Measurements from ENCODE around the gene SHD. TPM values are rescaled to one million over a fixed set of nuclear protein-coding genes. Genes with fewer than 3 reads are reported as not detected.

The SHD gene
- total and polyA plus RNA-seq, 2 of the 13 experiments (the other 11 are each of a cell fraction or from before 2014, with no cell fraction given): 0.11 to 0.20 TPM

- TF ChIP-seq, protein P1, sequence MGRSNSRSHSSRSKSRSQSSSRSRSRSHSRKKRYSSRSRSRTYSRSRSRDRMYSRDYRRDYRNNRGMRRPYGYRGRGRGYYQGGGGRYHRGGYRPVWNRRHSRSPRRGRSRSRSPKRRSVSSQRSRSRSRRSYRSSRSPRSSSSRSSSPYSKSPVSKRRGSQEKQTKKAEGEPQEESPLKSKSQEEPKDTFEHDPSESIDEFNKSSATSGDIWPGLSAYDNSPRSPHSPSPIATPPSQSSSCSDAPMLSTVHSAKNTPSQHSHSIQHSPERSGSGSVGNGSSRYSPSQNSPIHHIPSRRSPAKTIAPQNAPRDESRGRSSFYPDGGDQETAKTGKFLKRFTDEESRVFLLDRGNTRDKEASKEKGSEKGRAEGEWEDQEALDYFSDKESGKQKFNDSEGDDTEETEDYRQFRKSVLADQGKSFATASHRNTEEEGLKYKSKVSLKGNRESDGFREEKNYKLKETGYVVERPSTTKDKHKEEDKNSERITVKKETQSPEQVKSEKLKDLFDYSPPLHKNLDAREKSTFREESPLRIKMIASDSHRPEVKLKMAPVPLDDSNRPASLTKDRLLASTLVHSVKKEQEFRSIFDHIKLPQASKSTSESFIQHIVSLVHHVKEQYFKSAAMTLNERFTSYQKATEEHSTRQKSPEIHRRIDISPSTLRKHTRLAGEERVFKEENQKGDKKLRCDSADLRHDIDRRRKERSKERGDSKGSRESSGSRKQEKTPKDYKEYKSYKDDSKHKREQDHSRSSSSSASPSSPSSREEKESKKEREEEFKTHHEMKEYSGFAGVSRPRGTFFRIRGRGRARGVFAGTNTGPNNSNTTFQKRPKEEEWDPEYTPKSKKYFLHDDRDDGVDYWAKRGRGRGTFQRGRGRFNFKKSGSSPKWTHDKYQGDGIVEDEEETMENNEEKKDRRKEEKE (IDR thresholded peaks at IDR 0.05): no peak
- TF ChIP-seq E2F1 (CRISPR knock-in tag; IDR thresholded peaks at IDR 0.05): 0 out of 2 replicates have a peak, but pooled peaks have one; percentile 23
- TF ChIP-seq ZNF775 (CRISPR knock-in tag; IDR thresholded peaks at IDR 0.05; ENCODE audit: borderline replicate concordance): no peak
- TF ChIP-seq ZNF235 (CRISPR knock-in tag; IDR thresholded peaks at IDR 0.05; ENCODE audit: borderline replicate concordance): 0 out of 2 replicates have a peak, but pooled peaks have one; percentile 44
- TF ChIP-seq CREB3 (CRISPR knock-in tag; IDR thresholded peaks at IDR 0.05): no peak
- TF ChIP-seq SOX5 (CRISPR knock-in tag; IDR thresholded peaks at IDR 0.05; ENCODE audit: borderline replicate concordance): no peak
- TF ChIP-seq HMG20B (CRISPR knock-in tag; conservative IDR thresholded peaks at IDR 0.05): no peak; the same call in 1 of the 2 replicates
- peak; percentile 100 for TF ChIP-seq PBX2 (CRISPR knock-in tag; IDR thresholded peaks at IDR 0.05)
- 0 out of 2 replicates have a peak, but pooled peaks have one; percentile 22 for TF ChIP-seq ZNF414 (CRISPR knock-in tag; IDR thresholded peaks at IDR 0.05)
- peak; percentile 35 to 93; a peak in 3 of 4 replicates for TF ChIP-seq POLR2A (IDR thresholded peaks at IDR 0.05; ENCODE audit: insufficient read depth in 1 of 2, low read depth in 2 of 2, low read length in 2 of 2)
- TF ChIP-seq ZNF777 (CRISPR knock-in tag; IDR thresholded peaks at IDR 0.05): peak; percentile 69; the same call in 1 of the 2 replicates
- TF ChIP-seq SNAPC5 (CRISPR knock-in tag; IDR thresholded peaks at IDR 0.05; ENCODE audit: borderline replicate concordance): no peak
- TF ChIP-seq TCF12 (IDR thresholded peaks at IDR 0.05): no peak
- TF ChIP-seq TCF12 (CRISPR knock-in tag; IDR thresholded peaks at IDR 0.05): peak; percentile 58; the same call in 1 of the 2 replicates
- TF ChIP-seq ZNF280D (CRISPR knock-in tag; IDR thresholded peaks at IDR 0.05): peak; percentile 55; the same call in 1 of the 2 replicates
- TF ChIP-seq KLF11 (CRISPR knock-in tag; IDR thresholded peaks at IDR 0.05): peak; percentile 76; the same call in 1 of the 2 replicates
- no peak for TF ChIP-seq BATF2 (CRISPR knock-in tag; IDR thresholded peaks at IDR 0.05)
Observed at GRCh38 chr19:4246767-4247593, 32.1 kb upstream of the SHD start, which contains the start of gene YJU2 (continued).
